HG02884 (cell line): ENCODE data around the gene SUPT3H.

Experiments used
- ATAC-seq: cut with Tn5 transposase; IDR thresholded peaks from one replicate; pipeline ENCODE4 v1.9.1; 2021; ENCODE audit warnings: mild to moderate bottlenecking, moderate library complexity; ENCODE audit not compliant: unreplicated experiment

The SUPT3H gene

DNA sequence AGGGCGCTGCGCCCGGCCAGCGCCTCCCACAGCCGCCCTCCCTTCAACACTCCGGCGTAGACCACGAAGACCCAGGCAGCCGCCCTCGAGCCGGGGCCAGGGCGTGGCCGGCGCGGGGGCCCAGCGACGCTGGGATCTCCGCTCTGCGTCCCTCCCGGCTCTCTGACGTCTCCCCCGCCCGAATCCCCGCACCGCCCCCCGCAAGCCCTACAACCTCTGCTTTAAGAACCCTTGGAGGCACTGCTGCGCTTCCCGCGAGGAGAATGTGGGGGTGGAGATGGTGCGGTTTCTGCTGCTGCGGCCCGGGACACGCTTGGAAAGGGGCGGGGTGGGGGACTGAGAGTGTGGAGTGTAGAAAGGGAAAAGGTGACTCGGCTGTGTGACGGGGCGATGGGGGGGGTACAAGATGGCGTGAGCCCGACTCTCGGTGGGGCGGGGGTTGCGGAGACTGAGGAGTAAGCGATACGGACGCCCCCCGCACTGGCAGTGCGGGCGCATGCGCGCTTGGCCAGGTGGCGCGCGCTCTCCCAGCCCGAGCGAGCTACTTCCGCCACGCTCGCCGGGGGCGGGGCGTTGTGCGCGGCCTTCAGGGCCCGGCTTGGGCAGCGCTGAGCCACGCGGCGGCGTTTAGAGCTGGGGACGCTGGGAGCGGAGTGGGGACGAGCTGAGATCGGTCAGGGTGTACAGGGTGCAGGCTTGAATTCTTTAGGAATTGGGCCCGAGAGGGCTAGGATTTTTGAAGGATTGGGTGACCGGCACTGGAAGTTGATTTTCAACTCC lies at the start of gene SUPT3H:
Gene SUPT3H (minus strand): TSS at position 381 of the 780 bp plus-strand sequence.
- ATAC-seq = peak; percentile 90

DNA sequence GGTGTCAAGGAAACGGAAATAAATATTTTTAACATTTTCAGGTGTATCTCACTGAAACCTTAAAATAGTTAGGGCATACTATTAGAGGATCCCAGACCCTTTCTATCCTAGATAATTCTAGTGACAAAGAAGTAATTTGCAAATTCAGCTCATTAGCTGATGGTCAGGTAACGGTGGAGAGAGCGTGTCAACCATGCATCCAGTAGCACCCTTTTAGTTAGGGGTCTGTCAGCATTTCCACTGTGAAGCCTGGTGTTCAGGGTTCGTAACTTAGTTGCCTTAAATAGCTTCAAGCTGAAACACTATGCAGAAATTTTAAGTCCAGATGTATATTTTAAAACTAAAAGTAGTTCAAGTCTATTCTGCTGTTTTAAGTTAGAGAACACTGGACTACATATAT lies 48.5 kb upstream of the SUPT3H start:
- no peak for ATAC-seq

DNA sequence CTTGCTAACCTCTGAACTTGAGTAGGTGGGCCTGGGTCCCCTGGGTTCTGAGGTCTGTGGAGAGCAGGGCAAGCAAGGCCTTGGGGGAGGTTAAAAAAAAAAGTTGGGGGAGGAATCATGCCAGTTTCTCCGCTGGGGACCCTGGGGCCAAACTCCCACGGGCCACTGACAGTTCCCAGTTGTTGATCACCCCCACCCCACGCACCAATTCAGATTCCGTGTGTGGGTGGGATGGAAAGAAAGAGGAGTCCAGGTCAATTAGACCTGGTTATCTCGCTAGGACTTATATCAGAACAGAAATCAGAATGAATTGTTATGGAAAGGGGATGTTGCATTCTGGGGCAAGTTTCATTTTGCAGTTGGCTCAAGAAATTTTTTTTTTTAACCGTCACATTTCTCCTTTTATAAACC lies 46.7 kb upstream of the SUPT3H start:
- no peak for ATAC-seq

DNA sequence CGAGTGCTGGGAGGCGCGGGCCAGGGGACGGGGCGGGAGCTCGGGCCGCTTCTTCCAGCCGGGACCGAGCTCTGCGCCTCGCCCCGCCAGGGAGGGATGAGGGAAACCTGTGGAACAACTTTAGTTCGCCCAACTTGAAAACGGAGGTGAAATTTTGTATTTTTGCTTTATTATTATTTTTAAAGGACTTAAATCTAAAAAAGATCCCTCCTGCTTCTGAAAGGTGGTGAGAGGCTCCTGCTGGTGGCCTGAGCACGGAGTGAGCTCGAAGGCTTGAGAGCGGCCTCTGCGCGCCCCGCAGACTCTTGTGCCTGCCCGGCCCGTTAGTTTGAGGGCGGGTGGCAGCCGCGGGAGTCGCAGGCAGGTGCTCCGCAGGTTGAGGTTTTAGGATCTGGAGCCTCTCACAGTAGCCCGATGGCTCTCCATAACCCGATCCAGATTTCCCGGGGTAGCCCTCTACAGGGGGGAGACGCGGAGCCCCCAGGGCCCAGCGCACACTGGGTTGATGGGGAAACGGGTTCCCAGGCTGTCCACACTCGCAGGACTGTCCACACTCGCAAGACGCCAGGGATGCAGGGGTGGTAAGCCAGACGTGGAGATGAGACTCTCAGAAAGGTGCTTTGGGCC lies 46.2 kb upstream of the SUPT3H start:
- ATAC-seq = no peak

DNA sequence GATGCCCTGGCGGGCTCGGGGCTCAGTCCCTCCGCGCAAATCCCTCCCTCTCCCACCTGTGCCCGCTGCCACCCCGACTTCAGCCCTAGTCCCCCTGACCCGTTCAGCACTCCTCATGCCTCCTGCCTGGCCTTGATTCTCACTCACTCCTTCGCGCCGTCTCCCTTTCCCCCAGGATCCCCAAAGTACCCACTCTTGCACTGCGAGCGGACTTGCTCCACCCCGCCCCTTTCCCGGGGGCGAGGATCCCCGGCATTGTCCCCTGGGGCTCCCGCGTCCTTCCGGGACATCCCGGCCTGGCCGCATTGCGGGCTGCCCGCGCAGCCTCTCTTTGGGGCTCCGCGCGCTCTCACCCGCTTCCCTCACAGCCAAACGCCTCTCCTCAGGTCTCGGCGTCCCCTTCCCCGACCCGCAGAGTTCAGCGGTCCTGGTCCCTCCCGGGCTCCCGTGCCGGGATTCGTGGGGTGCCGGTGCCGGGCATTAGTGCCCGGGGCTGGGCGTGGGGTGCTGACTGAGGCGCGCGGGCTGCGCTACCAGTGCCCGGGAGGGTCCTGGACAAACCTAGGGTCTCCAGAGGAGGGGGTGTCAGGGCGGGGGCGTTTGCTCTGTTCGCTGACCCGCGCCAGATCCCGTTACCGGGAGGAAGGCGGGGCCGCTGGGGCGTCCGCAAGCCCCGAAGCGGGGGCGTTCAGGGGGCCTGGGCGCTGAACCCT lies 45.5 kb upstream of the SUPT3H start:
- no peak for ATAC-seq

DNA sequence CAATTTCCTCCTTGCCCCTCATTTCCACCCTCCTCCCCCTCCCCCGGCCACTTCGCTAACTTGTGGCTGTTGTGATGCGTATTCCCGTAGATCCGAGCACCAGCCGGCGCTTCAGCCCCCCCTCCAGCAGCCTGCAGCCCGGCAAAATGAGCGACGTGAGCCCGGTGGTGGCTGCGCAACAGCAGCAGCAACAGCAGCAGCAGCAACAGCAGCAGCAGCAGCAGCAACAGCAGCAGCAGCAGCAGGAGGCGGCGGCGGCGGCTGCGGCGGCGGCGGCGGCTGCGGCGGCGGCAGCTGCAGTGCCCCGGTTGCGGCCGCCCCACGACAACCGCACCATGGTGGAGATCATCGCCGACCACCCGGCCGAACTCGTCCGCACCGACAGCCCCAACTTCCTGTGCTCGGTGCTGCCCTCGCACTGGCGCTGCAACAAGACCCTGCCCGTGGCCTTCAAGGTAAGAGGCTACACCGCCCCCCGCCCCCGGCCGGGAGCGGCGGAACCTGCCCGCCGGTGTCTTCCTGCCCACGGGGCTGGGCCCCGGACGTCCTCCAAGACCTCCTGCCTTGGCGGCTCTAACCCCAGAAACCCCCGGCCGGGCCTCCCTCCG lies 44.9 kb upstream of the SUPT3H start:
- no peak for ATAC-seq

DNA sequence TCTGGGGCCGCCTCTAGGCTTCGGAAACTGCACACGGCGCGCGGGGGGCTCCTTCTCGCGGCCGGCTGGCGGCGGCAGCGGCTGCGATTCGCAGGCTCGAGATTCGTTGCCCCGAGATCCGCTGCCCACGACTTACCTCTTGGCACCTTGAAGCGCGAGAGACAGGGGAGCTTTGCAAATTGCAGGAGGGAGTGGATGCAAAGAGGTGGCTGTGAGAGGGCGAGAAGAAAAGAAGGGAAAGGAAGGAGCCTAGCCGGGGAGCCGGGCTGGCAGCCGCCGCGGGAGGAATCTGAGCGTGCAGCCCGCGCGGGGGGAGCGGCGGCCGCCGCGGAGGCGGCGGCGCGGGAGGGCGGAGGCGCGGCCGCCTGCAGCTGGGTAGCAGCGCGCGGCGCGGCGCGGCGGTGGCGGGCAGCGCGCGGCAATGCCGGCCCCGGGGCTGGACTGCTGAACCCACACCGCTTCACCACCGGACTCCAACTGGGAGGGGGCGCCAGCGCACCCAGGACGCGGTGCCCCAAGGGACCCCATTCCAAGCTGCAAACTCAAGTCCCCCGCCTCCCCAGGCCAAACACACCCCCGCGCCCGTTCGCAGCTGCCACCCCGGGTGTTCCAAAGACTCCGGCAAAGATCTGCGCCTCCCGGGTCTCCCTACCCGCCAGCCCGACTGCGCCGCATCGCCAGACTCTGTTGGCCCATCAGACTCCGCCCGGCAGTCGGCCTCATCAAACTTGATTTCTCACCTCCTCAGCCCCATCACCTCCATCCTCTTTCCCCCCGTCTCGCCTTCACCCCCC lies 44.2 kb upstream of the SUPT3H start:
- ATAC-seq = no peak

DNA sequence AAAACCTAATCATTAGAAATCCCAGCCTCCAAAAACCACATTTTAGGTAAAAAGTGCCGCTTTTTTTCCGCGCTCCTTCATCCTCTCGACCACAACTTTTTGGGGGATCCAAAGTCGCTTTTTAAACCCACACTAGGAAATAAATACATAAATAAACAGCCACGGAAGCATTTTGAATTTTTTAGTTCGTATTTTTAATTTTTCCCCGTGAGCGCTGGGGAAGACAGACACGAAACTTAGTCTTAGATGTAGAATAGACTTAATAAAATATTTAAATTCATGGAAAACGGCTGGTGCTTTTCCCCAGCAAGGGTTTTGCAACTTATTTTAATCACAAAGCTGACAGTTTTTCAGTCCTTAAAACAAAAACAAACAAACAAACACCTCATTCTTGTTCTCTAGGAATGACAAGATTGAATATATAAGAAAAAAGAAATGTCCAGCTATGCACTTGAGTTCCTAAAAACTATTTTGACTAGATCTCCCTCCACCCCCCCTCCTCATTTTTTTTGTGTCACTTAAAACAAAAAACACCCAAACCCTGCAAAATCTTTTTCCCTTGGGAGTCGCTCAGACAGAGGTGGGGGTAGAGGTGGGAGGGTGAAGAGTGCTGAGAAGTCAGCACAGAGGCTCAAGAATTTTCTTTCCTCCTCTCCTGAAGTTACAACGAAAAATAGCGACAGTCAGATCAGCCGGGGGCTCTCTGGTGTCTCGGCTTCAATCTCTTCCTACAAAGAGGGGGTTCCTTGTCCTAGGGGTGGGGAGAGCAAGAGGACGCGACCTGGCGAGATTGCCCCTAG lies 43.4 kb upstream of the SUPT3H start:
- no peak for ATAC-seq

DNA sequence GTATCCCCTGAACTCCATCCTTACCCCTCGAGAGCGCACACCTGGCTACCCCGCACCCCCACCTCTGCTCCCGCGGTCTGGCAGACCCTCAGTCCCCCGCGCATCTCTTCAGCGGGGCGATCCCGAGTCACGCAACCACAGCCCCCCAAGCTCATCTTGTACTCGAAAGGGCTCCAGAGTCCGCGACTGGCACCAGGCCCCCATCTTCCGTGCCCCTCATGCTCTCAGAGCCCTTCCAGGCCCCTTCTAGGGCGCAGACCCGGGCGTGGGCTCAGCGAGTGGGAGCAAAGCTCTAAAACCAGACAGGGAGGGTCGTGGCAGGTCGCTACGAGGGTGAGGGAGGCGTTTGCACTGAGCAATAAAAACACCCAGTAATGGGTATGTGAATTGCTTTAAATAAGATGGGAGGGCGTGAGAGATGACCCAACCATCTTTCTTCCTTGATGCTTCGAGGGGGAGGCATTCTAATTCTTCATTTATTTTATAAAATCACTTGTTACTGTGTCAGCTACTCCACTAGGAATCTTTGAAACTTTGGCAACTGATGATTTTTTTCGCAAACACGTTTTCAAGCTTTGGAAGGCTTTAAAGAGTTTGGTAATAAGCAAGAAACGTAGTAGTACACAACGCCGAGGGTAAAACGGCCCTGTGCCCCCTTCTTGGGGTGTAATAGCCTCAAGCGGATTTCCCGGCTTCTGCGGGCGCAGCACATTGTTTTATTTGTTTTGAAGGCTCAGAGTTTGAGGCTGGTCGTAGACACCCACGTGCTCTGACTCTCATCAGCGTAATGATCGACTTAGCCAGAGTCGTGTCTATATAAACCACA lies 42.6 kb upstream of the SUPT3H start:
- no peak for ATAC-seq

DNA sequence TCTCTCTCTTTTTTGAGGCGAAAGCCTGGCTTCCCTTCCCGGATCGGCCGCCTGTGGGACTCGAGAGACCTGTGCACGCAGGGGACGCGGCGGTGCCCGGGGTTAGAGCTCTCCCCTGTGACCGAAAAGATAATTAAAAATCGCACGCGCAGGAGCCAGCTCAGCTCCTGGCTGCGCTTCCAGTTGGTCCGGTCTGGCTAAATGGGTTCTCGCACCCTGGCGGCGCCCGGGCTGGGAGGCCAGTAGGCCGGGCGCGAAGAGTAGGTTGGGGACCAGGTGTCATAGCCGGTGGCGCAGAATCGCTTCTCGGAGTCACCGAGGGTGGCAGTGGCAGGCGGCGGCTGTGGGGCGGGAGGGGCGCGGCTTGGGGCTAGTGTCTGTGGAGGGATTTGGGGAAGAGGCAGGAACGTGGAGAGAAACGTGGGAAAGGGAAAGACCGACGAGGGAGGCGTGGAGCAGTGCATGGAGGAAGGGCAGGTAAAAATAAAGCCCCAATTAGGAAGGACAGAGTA lies 41.9 kb upstream of the SUPT3H start:
- no peak for ATAC-seq

DNA sequence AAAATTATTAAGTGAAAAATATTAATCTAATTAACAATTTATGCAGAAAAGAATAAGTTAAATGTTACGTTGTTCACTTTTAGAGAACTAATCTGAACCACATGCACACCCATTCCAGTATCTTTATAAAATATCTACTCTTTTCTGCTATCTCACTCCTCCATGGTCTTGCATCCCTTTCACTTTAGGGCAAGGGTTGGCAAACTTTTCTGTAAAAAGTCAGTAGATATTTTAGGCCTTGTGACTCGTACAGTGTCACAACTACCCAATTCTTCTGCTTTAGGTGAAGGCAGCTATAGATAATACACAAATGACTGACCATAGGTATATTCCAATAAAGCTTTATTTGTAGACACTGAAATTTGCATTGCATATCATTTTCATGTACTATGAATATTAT lies 39.7 kb upstream of the SUPT3H start:
- no peak for ATAC-seq

DNA sequence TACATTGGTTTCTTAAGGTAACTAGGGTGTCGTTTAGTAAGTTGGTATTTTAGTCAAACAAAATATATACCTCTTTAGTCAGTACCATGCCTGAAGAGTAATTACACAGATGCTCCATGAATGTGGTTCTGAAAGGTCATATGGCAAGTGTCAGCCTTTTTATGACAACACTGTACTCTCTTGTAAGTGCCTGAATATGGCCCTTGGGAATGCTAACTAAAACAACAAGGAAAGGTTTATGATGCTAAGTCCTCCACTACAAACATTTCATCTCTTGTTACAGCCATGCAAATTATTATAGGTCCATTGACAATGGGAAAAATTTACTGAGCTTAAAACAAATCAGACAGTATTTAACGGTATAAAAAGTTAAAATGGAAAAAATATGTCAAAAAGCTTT lies 39.0 kb upstream of the SUPT3H start:
- ATAC-seq = no peak

DNA sequence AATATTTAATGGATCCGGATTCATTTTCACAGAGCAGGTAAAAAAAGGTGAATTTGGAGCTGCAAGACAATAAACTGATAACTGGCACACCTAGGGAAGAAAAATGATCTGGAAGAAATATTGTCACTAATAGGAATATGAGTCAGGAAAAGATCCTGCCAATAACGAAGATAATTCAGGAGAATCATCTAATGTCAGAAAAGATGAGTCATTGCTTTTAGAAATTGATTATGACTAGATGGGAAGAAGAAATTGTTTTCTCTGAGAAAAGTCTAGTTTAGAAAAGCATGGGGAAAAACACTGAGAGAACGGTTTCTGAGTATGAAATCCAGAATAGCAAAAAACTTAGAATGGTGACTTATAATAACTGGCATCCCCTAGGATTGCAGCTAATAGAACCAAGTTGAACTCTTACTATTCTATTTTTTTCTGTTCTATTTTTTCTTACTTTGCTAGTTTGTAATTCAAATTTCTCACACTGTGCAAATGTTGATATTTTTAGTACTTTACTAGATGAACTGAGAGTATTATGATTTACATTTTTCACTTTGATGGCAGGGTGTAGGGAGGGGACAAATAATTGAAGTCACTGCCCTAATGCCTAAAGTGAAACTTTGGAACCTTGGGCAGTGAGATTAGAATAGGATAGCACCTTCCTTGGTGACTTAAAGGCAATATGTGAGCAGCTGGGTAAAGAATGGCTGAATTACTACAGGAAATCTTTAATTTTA lies 38.2 kb upstream of the SUPT3H start:
- ATAC-seq = no peak

DNA sequence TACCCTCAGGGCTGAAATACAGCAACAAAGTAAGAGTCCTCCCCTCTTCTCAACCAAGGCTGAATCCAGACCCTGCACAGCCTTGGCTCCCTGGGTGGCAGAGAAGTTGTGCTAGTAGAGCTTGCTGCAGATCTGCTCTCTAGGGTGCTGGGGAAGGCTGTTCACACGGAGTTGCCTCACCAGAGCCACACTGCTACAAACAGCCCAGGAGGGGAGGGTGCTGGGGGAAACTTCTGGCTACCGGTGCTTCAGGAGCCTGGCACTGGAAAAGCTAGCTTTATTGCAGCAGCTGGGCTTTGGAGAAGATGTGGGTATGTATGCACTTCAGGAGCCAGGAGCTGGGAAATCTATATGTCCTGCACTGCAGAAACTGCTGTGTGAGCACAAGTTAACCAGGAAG lies 37.6 kb upstream of the SUPT3H start:
- no peak for ATAC-seq

DNA sequence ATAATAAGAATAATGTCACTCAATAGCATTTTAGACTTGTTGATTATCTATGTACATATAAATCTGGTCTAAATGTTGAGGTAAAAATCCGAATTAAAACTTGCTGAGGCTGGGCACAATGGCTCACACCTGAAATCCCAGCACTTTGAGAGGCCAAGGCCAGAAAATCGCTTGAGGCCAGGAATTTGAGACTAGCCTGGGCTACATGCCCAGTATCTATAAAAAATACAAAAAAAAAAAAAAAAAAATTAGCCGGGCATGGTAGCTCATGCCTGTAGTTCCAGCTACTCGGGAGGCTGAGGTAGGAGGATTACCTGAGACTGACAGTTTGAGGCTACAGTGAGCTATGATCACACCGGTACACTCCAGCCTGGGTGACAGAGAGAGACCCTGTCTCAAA lies 34.2 kb upstream of the SUPT3H start:
- ATAC-seq = no peak

DNA sequence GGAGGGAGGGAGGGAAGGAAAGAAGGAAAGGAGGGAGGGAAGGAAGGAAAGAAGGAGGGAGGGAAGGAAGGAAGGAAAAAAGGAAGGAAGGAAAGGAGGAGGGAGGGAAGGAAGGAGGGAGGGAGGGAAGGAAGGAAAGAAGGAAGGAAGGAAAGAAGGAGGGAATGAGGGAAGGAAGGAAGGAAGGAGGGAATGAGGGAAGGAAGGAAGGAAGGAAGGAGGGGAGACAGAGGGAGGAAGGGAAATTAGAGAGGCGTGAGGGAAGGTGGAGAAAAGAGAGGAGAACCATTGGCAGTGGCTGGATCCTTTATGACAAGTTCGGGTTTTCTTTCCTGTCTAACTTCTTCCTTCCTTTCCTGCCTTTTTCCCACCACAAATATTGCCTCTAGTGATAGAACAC lies 22.3 kb upstream of the SUPT3H start:
- ATAC-seq = no peak

DNA sequence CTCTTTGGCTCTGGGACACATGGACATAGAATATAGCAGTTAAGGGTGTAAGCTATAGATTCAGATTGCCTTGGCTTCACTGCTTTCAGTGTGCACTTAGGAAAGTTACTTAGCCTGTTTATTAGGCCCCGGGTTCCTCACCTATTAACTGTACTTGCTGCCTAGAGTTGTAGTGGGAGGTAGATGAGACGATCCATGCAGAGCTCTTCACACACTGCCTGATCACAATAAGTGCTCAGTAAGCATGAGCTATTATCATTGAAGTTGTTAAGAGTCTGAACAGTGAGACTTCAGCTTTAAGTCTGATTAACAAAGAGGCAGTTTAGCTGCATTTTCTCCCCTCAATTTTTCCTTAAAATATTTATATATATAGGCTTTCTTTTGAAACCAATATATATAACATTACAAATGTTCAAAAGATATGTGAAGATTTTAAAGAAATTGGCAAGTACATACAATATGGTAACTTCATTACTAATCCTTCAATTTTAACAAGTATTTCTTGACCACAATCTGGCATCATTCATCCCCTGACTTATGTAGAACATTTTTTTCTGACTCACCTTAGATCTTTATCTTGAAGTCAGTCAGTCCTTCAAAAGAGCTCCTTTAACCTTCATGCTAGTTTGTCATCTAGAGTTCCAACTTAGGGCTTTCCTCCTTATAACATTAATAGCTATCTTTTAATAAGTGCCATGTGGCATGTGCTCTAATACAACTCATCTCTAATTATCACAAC lies 20.5 kb upstream of the SUPT3H start:
- no peak for ATAC-seq
